Measurements from ENCODE around the gene RARG.

The RARG gene

DNA sequence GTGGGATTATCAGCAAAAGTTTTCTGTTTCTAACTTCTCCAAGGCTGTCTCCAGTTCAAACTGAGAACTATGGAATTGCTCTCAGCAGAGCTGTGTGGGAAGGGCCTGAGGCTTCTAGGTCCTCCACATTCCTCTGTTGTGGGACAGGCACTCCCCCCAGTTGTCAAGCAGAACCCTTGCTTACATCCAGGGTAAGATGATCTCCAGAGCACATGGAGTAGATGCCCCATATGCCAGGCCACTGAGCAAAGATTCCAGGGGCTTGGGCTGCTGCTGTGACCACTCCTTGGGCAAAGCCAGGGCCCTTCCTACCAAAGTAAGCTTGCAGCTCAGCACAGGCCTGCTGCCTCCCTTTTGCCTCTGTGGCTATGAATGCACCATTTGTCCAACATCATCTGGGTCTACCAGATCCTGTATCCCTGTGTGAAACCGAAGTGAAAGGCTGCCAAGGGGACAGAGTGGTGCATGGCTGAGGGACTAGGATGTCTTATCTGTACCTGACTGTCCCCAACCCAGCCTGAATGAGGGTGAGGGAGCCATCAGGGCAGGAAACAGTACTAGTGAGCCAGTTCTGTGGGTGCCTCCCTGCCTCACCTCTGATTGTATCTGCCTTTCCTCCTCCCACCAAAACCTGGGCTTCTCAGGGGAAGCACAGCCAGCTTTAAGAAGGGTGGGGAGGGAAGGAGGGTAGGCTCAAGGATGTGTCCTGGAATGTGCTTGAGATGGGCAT lies 23.0 kb upstream of the RARG start:
- H3K4me3 Mint-ChIP-seq, result no peak overlapping the region
- H3K27me3 Mint-ChIP-seq, result no peaks in the 10 kb centered on the region
- no peaks in the 10 kb centered on the region for H3K9me3 Mint-ChIP-seq
- H3K36me3 Mint-ChIP-seq, result peaks cover 3% of the 10 kb centered on the region
- peak overlapping the region; percentile 23 for H3K27ac Mint-ChIP-seq
- H3K4me1 Mint-ChIP-seq, result peaks cover 42% of the 10 kb centered on the region

DNA sequence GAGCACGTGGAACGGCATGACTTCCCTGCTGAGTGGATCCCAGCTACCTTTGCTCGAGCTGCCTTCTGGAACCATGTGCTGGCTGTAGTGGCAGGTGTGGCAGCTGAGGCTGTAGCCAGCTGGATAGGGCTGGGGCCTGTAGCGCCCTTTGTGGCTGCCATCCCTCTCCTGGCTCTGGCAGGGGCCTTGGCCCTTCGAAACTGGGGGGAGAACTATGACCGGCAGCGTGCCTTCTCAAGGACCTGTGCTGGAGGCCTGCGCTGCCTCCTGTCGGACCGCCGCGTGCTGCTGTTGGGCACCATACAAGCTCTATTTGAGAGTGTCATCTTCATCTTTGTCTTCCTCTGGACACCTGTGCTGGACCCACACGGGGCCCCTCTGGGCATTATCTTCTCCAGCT lies 21.3 kb upstream of the RARG start:
- Mint-ChIP-seq H3K9me3 (no peaks in the 10 kb centered on the region), H3K27me3 (no peaks in the 10 kb centered on the region), H3K27ac (peak overlapping the region; percentile 79), H3K4me1 (peaks cover 42% of the 10 kb centered on the region), H3K36me3 (peaks cover 3% of the 10 kb centered on the region), H3K4me3 (peak overlapping the region; percentile 96)

DNA sequence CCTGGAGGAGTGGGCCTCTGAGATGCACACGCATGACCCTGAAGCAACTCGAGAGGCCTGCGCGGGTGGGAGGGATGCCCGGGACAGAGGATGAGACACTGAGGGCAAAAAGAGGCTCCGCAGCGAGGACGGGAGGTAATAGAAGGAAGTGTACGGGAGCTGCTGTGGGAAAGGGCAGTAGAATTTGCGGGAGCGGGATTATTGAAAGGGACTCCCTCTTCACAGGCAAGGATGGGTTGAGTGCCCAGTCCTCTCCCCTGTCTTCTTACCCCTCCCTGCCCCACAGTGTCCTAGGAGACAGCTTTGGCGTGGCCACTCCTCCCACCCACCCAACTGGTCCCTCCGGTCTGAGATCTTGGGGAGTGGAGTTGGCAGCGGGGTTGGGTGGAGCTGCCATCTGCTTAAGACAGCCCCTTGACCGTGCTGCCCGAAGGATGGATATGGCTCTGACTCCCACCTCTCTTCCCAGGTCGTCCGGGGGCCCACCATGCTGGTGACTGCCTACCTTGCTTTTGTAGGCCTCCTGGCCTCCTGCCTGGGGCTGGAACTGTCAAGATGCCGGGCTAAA lies 20.4 kb upstream of the RARG start:
- Mint-ChIP-seq H3K9me3 (no peaks in the 10 kb centered on the region), H3K4me3 (peak overlapping the region; percentile 96), H3K27ac (peak overlapping the region; percentile 79), H3K27me3 (no peaks in the 10 kb centered on the region), H3K36me3 (peaks cover 3% of the 10 kb centered on the region), H3K4me1 (peaks cover 42% of the 10 kb centered on the region)

DNA sequence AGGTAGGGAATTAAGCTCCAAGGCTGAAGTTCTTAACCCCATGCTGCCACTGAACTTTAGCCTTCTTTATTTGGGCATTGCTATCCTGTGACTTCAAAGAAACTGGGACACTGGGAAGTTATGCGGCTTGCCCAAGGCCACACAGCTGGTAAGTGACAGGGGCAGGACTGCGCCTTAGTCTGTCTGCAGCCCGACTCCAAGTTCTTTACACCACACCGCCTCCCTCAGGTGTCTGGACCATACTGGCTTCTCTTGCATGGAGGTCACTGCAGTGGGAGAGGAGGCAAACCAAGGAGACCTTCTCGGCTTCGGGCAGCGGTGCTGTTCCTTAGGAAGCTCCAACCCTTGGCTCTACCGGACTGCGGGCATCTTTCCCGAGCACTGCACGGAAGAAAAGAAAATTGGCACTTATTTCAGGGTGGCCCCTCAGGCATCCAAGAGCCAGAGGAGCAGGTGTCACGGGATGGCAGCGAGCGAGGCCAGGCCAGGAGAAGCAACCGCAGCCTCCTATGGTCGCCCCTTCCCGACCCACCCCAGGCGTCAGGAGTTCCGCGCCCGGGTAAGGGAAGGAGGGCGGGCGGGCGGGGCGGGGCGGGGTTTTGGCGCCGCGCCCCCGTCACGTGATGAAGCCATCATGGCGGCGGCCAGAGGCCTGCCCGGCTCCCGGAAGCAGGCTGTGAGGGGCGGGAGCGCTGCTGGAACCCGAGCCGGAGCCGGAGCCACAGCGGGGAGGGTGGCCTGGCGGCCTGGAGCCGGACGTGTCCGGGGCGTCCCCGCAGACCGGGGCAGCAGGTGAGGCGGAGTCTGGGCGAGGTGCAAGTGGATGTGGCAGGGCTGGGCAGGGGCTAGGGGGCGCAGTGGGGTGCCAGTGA lies 19.7 kb upstream of the RARG start:
- H3K4me3 Mint-ChIP-seq, result peak overlapping the region; percentile 96
- H3K36me3 Mint-ChIP-seq, result peaks cover 3% of the 10 kb centered on the region
- no peaks in the 10 kb centered on the region for H3K27me3 Mint-ChIP-seq
- H3K27ac Mint-ChIP-seq, result peak overlapping the region; percentile 94
- peaks cover 42% of the 10 kb centered on the region for H3K4me1 Mint-ChIP-seq
- no peaks in the 10 kb centered on the region for H3K9me3 Mint-ChIP-seq

DNA sequence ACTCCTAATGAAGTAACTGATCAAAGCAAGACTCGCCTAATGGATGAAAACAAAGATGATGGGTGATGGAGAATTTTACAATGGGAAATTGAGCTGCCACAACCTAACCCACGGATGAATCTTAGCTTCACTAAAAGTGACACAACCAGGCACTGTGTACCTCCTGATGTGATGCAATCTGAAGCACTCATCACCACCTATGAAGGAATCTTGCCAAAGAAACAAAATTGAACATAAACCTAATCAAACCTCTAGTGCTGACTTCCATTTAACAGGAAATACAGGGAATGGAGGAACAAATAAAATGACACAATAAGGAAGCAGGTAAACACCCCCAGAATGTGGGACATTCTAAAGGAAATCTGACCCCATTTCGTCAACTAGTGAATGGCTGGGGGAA lies 13.3 kb upstream of the RARG start:
- Mint-ChIP-seq H3K9me3 (no peaks in the 10 kb centered on the region), H3K36me3 (no peaks in the 10 kb centered on the region), H3K27ac (peak overlapping the region; percentile 26), H3K4me3 (no peak overlapping the region), H3K27me3 (peaks cover 1% of the 10 kb centered on the region), H3K4me1 (peaks cover 3% of the 10 kb centered on the region)

DNA sequence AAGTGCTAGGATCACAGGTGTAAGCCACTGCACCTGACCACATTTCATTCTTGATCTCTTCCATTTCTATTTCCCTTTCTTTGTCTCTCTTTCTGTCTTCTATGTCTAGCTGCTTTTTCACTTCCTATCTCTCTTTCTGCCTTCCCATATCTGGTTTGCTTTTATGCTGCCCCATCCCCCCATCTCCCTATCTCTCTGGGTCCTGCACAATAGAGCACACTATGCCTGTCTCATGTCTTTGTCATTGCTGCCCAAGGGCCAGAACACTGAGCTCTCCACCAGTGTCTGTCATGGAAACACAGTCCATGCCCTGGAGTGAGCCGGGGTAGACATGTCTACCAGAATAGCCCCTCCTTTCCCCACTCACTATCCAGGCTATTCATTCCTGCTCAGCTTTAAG lies 12.3 kb upstream of the RARG start:
- no peaks in the 10 kb centered on the region for H3K36me3 Mint-ChIP-seq
- no peak overlapping the region for H3K27ac Mint-ChIP-seq
- no peaks in the 10 kb centered on the region for H3K9me3 Mint-ChIP-seq
- H3K4me3 Mint-ChIP-seq, result no peak overlapping the region
- peaks cover 1% of the 10 kb centered on the region for H3K27me3 Mint-ChIP-seq
- H3K4me1 Mint-ChIP-seq, result peaks cover 3% of the 10 kb centered on the region

DNA sequence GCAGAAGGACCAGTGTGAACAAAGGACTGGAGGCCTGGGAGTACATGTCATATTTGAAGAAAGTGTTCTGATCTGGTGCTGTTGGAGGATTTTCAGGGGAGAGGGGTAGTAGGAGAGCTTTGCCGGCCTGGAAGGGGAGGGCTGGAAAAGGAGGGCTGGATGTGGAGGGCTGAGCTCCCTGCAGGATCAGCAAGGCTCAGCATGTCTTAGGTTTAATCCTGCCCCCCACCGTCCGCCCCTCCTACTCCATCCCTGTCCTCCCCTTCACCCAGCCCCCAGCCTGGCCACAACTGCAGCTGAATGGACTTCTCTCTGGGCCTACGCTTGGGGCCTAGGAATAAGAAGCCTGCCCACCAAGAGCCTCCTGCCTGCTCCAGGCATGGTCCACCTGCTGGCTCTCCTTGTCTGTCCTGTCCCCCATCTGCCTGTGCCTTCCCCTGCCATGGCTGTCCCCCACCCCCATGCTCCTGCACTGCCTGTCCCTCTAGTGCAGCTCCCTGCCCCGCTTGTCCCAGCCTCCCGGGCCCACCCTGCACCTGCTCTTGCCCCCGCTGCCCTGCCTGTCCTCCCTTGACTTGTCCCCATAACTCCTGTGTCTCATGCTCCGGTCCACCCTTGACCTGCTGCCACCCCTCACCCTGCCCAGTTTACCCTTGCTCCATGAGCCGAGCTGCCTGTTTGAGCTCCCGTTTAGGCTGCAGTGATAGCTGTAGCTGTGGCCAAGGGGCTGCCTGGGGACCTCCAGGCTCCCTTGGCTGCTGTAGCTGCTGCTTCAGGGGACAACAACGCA lies 9.8 kb upstream of the RARG start:
- no peak overlapping the region for H3K4me3 Mint-ChIP-seq
- no peak overlapping the region for H3K27ac Mint-ChIP-seq
- H3K36me3 Mint-ChIP-seq, result no peaks in the 10 kb centered on the region
- H3K4me1 Mint-ChIP-seq, result peaks cover 12% of the 10 kb centered on the region
- peaks cover 1% of the 10 kb centered on the region for H3K27me3 Mint-ChIP-seq
- H3K9me3 Mint-ChIP-seq, result no peaks in the 10 kb centered on the region

DNA sequence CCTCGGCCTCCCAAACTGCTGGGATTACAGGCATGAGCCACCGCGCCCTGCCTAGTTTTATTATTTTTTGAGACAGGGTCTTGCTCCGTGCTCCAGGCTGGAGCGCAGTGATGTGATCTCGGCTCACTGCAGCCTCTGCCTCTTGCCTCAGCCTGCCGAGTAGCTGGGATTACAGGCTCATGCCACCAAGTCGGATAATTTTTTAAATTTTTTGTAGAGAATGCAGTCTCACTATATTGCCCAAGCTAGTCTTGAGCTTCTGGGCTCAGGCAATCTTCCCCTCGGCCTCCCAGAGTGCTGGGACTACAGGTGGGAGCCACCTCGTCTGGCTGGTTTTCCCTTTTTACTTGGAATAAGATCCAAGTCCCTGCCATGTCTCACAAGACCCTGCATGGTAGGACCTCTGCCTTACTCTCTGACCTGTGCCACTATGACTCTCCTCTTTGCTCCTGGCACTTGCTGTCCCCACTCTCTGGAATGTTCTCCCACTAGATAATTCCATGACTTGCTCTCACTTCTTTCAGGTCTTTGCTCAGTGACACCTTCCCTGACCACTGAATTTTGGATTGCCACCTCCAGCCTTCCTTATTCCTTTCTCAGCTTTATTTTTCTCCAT lies 7.7 kb upstream of the RARG start:
- peak overlapping the region; percentile 66 for H3K27ac Mint-ChIP-seq
- H3K36me3 Mint-ChIP-seq, result no peaks in the 10 kb centered on the region
- H3K27me3 Mint-ChIP-seq, result peaks cover 1% of the 10 kb centered on the region
- no peak overlapping the region for H3K4me3 Mint-ChIP-seq
- no peaks in the 10 kb centered on the region for H3K9me3 Mint-ChIP-seq
- peaks cover 30% of the 10 kb centered on the region for H3K4me1 Mint-ChIP-seq

DNA sequence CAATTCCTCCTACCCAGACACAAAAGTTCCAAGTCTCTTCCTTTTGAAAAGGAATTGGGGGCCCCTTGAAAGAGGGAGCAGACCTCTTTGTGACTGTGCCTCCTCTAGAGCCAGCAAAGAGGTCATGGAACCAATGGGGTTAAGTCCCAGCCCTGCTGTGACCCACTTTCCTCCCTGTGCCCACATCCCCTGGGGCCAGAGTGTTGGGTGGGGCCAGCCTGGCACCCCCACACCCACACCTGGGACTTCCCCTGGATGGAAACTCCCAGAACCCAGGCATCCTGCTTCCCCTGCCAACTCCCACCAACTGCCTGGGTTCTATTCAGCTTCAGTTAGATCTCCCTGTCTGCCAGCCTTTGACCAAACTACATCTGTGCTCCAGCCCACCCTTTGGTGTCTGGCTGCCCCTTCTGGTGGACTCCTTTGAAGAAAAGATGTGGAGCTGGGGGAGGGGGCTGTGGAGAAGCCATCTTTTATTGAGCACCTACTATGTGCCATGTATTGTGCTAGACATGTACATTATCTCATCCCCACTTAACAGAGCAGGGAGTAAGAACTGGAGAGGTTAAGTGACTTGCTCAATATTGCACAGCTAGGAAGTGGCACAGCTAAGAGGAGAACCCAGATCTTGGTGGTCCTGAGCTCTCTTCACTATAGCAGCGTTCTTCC lies 4.6 kb upstream of the RARG start:
- H3K4me3 Mint-ChIP-seq, result no peak overlapping the region
- H3K27me3 Mint-ChIP-seq, result no peaks in the 10 kb centered on the region
- H3K4me1 Mint-ChIP-seq, result peaks cover 46% of the 10 kb centered on the region
- no peak overlapping the region for H3K27ac Mint-ChIP-seq
- H3K36me3 Mint-ChIP-seq, result no peaks in the 10 kb centered on the region
- H3K9me3 Mint-ChIP-seq, result no peaks in the 10 kb centered on the region

DNA sequence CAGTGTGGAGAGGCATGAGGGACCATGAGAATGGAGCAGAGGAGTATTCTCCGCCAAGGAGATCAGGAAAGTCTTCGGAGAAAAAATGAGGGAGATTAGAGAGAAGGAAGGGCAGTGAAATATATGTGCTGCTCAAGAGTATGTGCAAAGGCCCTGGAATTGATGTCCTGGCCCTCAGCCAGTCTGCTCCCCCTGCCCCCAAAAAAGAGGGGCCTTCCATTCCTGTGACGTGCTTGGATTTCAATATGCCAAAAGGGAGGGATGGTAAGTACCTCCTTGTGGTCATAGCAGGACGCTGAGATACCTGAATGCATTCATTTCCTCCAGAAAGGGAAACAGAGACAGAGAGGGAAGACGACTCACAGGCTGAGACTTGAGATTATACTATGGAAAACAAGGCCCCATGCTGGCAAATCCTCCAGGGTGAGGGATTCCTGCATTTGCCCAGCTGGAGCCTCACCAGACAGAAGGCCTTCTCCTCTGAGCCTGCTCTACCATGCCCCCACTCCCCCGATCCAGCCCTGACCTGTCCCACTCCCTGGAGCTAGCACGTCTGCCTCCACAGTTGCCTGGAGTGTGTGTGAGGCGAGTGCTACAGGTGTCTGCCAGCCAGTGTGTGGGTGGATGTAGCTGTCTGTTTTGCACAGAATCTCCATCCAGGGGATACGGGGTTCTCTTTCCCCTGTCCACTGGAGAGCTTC lies 3.9 kb upstream of the RARG start:
- Mint-ChIP-seq H3K9me3 (no peaks in the 10 kb centered on the region), H3K36me3 (no peaks in the 10 kb centered on the region), H3K4me3 (peak overlapping the region; percentile 23), H3K27me3 (no peaks in the 10 kb centered on the region), H3K4me1 (peaks cover 53% of the 10 kb centered on the region), H3K27ac (no peak overlapping the region)

DNA sequence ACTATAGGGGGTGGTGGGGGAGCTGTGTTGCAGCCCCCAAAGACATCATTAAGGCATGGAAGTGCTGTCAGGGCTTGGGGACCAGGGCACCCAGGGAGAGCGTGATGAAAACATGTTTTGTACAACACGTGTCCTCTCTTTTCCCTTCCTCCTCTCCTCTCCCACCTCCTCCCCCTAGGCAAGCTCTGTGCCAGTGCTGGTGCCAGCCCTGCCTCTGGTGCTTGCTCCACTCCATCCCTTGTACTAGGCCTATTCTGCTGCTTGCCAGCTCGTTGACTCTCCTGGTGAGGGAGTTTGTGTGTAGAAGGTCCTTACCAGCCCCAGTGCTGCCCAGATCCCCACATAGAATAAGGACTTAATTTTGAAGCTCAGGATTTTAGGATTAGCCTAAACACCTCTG lies 3.2 kb upstream of the RARG start:
- H3K36me3 Mint-ChIP-seq, result no peaks in the 10 kb centered on the region
- H3K27ac Mint-ChIP-seq, result no peak overlapping the region
- no peaks in the 10 kb centered on the region for H3K9me3 Mint-ChIP-seq
- peaks cover 55% of the 10 kb centered on the region for H3K4me1 Mint-ChIP-seq
- no peaks in the 10 kb centered on the region for H3K27me3 Mint-ChIP-seq
- no peak overlapping the region for H3K4me3 Mint-ChIP-seq

DNA sequence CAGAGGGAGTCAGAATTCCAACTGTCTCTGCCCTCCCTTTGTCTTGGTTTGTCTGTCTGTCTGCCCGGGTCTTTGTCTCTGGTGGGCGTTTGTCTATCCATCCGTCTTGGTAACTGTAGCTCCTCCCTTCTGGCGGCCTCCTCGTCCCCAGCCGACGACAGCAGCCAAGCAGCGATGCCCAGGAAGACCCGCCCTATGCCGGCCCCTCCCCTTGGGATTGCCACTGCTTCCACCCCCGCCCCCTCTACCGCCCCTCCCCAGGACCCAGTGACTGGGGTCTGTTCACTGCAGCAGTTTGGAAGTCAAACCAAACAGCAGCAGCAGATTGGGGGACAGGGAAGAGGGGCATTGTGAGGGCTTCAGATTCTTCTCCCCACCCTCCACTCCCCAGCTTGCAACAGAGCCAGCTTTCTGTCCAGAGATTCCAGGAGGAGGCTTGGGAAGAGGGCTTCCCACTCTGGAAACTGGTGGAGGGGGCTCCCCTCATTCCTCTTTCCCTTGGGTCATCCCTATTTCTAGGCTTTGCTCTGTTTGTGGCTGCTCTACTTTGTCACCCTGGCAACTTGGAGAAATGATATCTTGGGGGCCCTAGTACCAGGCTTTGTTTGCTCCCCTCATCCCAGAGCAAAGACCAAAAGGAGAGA lies 2.4 kb upstream of the RARG start:
- Mint-ChIP-seq H3K36me3 (no peaks in the 10 kb centered on the region), H3K4me3 (peak overlapping the region; percentile 31), H3K27ac (no peak overlapping the region), H3K4me1 (peaks cover 63% of the 10 kb centered on the region), H3K9me3 (no peaks in the 10 kb centered on the region), H3K27me3 (no peaks in the 10 kb centered on the region)

DNA sequence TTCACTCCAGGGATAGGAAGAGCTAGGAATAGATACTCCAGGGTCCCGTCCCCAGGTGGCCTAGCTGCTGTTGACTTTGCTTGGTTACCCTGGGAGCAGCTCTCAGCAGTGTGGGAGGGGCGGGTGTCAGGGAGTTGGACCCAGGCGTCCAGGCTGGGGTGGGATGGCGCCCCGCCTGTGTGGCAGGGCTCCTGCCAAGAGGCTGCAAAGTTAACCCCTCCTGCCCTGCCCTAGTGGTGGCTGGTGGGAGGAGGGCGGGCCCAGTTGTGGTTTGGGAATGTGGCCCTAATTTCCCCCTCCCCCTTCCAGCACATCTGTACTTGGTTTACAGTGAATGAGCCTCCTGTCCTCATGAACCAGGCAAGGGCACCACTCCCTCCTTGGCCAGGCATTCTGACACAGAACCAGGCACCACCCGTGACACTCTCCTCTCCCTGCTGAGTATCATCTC lies 1.7 kb upstream of the RARG start:
- Mint-ChIP-seq H3K4me3 (peak overlapping the region; percentile 31), H3K27me3 (no peaks in the 10 kb centered on the region), H3K36me3 (no peaks in the 10 kb centered on the region), H3K27ac (peak overlapping the region; percentile 55), H3K4me1 (peaks cover 67% of the 10 kb centered on the region), H3K9me3 (no peaks in the 10 kb centered on the region)

All from activated naive CD4-positive, alpha-beta T cell treated with anti-CD3 and anti-CD28 coated beads, Interleukin-2, amount 50 U/mL, for 24 hours (primary cell).